GM06990 (cell line): ENCODE results near the gene HOXB6.

Experiments
- DNase-seq: peaks from one replicate; pipeline ENCODE4 v3.0.0-alpha.2; 2011; ENCODE audit not compliant: insufficient read length; ENCODE audit errors: extremely low read depth
- H3K27me3 ChIP-seq: replicated peaks from 2 replicates; pipeline ENCODE4 v1.6.0; 2011; ENCODE audit warnings: low read length; ENCODE audit not compliant: control insufficient read depth, insufficient read depth
- H3K36me3 ChIP-seq: 2 replicates; pipeline ENCODE4 v1.5.1; 2011; ENCODE audit warnings: low read length; ENCODE audit not compliant: control insufficient read depth, insufficient read depth
- H3K4me3 ChIP-seq: replicated peaks from 2 replicates; pipeline ENCODE4 v1.5.1; 2011; ENCODE audit warnings: low read depth, mild to moderate bottlenecking, control low read depth, low read length
- CTCF ChIP-seq: IDR thresholded peaks from 2 replicates; pipeline ENCODE4 v1.5.1; 2011; ENCODE audit warnings: low read length, control low read depth, mild to moderate bottlenecking, inconsistent platforms; ENCODE audit not compliant: insufficient read depth, poor library complexity, severe bottlenecking

HOXB6 gene

GRCh38 chr17:48615963-48616716 is 11.4 kb upstream of the HOXB6 start:
- Histone ChIP-seq H3K4me3 (no peak overlapping the region), H3K27me3 (peaks cover 8% of the 10 kb centered on the region), H3K36me3 (no peaks in the 10 kb centered on the region)
- no peak for DNase-seq
- TF ChIP-seq CTCF = no peak

- Histone ChIP-seq H3K4me3 (peak within 1 kb of the TSS; percentile 27), H3K27me3 (peaks cover 8% of the 10 kb centered on the region)
Measured at GRCh38 chr17:48615047-48615962, 10.5 kb upstream of the HOXB6 start, which contains the start of gene HOXB8. Gene HOXB8, minus strand, starts transcription at chr17:48615292. Its CDS starts 588 bp downstream, at chr17:48614704.

GRCh38 chr17:48613862-48614694 is 9.3 kb upstream of the HOXB6 start:
- Histone ChIP-seq H3K27me3 (peaks cover 8% of the 10 kb centered on the region), H3K4me3 (peak overlapping the region; percentile 27), H3K36me3 (no peaks in the 10 kb centered on the region)
- DNase-seq = no peak
- TF ChIP-seq CTCF = no peak

More at GRCh38 chr17:48615047-48615962, 10.5 kb upstream of the HOXB6 start, which contains the start of gene HOXB8:
- no peak for DNase-seq
- TF ChIP-seq CTCF = no peak
- no peaks in the 10 kb centered on the region for H3K36me3 ChIP-seq

GRCh38 chr17:48612854-48613691 is 8.3 kb upstream of the HOXB6 start:
- peak overlapping the region; percentile 48 for H3K4me3 ChIP-seq
- H3K36me3 ChIP-seq = no peaks in the 10 kb centered on the region
- no peak for DNase-seq
- TF ChIP-seq CTCF = peak; percentile 46
- peaks cover 8% of the 10 kb centered on the region for H3K27me3 ChIP-seq

GRCh38 chr17:48612456-48612853 is 7.7 kb upstream of the HOXB6 start:
- TF ChIP-seq CTCF = no peak
- Histone ChIP-seq H3K36me3 (no peaks in the 10 kb centered on the region), H3K4me3 (peak overlapping the region; percentile 48), H3K27me3 (peaks cover 3% of the 10 kb centered on the region)
- DNase-seq = no peak
